ENCODE measurements around the gene CR2. TPM values are rescaled to one million over a fixed set of nuclear protein-coding genes. Genes with fewer than 3 reads are reported as not detected.

The CR2 gene
- total and polyA plus RNA-seq, 8 donors: 0.08 to 0.95 (median 0.28) TPM

DNA sequence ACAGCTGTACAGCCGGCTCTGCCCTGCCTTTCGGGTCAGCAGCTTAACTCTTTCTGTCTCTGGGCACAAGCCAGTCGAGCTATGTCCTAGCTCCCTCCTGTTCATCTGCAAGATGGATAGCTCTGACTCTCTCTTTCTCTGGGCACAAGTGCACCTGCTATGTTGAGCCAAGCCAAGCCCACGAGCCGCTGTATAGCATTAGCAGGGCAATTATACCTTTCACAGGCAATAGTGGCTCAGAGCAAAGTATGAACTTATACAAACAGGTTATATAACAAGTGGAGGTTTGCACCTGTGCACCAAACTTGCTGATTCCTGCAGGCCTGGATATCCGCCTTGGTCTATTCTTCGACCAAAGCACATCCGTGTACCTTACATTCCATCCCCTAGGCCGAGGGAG is 33.0 kb upstream of the CR2 start:
- H3K9me3 ChIP-seq: no peaks in the 10 kb centered on the region
- H3K36me3 ChIP-seq: no peaks in the 10 kb centered on the region
- H3K27ac ChIP-seq: no peak overlapping the region
- ATAC-seq: no peak
- intact Hi-C loops (cut with DNase I): no loop called here
- H3K4me3 ChIP-seq: no peak overlapping the region
- peaks cover 0 to 31% of the 10 kb centered on the region in 2 donors for H3K4me1 ChIP-seq
- TF ChIP-seq, protein P1, sequence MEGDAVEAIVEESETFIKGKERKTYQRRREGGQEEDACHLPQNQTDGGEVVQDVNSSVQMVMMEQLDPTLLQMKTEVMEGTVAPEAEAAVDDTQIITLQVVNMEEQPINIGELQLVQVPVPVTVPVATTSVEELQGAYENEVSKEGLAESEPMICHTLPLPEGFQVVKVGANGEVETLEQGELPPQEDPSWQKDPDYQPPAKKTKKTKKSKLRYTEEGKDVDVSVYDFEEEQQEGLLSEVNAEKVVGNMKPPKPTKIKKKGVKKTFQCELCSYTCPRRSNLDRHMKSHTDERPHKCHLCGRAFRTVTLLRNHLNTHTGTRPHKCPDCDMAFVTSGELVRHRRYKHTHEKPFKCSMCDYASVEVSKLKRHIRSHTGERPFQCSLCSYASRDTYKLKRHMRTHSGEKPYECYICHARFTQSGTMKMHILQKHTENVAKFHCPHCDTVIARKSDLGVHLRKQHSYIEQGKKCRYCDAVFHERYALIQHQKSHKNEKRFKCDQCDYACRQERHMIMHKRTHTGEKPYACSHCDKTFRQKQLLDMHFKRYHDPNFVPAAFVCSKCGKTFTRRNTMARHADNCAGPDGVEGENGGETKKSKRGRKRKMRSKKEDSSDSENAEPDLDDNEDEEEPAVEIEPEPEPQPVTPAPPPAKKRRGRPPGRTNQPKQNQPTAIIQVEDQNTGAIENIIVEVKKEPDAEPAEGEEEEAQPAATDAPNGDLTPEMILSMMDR (IDR thresholded peaks at IDR 0.05): no peak
- no peak for DNase-seq
- peaks cover 0 to 19% of the 10 kb centered on the region in 2 donors for H3K27me3 ChIP-seq

DNA sequence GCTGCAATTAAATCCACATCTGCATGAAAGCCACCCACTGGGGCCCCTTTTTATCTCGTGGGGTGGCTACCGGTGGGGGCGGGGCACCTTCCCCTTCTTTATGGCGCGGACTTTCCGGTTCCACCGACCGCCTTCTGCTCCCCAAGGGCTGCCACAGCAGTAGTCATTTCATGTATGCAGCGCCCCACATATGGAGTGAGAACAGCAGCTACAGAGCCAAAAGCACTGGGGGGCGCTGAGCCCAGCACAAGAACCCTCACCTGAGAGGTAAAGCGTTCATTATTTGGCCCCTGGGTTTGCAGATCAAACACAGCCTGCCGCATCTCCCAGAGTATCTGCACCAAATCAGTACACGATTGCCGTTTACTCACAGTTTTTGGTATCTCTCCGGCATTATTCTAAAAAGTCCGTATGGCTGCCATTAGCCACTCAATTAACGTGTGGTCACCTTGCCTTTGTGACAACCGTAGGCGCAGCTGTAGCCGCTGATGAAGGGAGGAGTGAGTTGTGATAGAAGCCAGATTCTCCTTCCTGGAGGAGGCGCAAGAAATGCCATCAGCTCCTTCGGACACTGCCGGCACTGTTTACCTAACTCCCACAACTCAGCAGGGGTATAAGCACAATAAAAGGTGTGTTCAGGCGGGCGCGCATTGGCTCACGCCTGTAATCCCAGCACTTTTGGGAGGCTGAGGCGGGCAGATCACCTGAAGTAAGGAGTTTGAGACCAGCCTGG is 30.4 kb upstream of the CR2 start:
- DNase-seq (no peak), ATAC-seq (no peak)
- Histone ChIP-seq H3K4me3 (no peak overlapping the region), H3K27me3 (peaks cover 0 to 19% of the 10 kb centered on the region in 2 donors), H3K4me1 (peaks cover 0 to 4% of the 10 kb centered on the region in 2 donors), H3K9me3 (no peaks in the 10 kb centered on the region), H3K27ac (no peak overlapping the region), H3K36me3 (no peaks in the 10 kb centered on the region)
- TF ChIP-seq, protein P1 (IDR thresholded peaks at IDR 0.05): no peak
- intact Hi-C loops (cut with DNase I): no loop called here

DNA sequence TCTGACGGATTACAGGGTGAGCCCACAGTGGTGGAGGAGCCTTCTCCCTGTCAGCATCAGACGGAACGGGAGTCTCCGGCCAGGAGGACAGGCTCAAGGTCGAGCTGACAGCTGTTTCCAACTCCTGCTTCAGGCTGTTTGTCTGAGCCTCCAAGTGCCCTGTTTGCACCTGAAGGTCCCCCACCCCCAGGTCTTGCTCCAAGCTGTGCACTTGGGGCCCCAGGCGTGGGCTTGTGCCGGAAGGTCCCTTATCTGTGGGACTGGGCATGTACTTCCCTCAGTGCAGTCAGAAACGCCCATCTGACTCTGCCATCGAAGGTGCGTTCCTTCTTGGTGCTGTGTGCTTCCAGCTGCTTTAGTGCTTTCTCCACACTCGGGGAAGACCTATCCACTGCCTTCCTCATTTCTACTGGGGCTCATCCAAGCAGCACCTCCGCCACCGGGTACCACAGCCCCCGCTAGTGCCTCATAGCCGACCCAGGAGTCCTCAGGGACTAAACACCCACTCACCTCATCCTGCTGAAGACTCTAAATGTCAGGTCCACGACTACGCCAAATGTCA is 29.5 kb upstream of the CR2 start:
- Histone ChIP-seq H3K36me3 (no peaks in the 10 kb centered on the region), H3K4me1 (no peaks in the 10 kb centered on the region), H3K9me3 (no peaks in the 10 kb centered on the region), H3K27ac (no peak overlapping the region), H3K4me3 (no peak overlapping the region), H3K27me3 (peaks cover 0 to 19% of the 10 kb centered on the region in 2 donors)
- ATAC-seq: no peak
- TF ChIP-seq, protein P1 (IDR thresholded peaks at IDR 0.05): no peak
- DNase-seq: no peak
- intact Hi-C loops (cut with DNase I): no loop called here

DNA sequence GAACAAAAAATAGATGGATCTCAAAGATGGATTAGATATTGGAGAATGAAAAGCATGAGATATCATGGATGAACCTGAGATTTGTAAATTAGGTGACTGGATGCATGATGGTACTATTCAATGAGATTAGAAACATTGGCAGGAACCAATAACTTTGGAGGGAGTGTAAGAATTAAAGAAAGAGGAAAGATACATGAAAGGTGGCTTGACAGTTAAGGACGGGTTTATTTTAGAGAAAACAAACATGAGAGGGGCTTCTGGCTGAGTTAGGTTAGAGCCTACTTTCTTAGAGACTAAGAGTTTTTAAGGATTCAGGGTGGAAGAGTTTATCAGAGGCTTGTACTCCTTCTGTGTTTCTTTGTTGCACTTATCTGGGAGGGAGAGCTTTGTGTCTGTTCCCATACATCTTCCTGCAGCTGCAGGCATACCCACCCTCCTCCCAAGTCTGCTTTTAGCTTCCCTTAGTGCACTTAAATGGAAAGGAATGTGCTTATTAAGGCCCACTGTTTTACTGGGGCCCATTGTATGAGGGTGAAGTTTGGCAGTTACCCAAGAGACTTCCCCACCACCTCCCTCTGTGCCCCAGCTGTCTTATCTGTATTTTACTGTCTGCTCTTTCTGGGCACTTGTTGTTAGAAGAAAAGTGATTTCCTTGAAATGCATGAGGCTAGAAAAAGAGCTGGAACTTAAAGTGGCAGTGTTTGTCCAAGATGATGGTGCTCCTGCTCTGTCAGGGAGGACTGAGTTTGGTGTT is 26.1 kb upstream of the CR2 start:
- H3K27ac ChIP-seq: no peak overlapping the region
- H3K4me1 ChIP-seq: no peaks in the 10 kb centered on the region
- DNase-seq (no peak), ATAC-seq (no peak)
- no peaks in the 10 kb centered on the region for H3K9me3 ChIP-seq
- peaks cover 0 to 19% of the 10 kb centered on the region in 2 donors for H3K27me3 ChIP-seq
- no peak overlapping the region for H3K4me3 ChIP-seq
- intact Hi-C loops (cut with DNase I): no loop called here
- TF ChIP-seq, protein P1 (IDR thresholded peaks at IDR 0.05): no peak
- H3K36me3 ChIP-seq: no peaks in the 10 kb centered on the region

DNA sequence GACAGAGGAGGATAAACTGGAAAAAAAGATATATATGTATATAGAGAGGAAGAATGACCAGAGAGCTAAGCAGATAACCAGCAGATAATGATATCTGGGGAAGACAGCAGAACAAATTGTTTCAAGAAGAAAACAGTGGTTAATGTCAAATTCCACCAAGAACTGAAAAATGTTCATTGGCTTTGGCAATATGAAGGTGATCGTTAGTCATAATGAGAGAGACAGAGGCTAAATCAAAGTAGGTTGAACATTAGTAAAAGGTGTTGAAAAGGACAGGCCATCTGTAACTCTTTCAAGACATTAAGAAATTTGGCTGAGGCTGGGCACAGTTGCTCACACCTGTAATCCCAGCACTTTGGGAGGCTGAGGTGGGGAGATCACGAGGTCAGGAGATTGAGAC is 25.3 kb upstream of the CR2 start:
- Histone ChIP-seq H3K9me3 (no peaks in the 10 kb centered on the region), H3K4me3 (no peak overlapping the region), H3K27ac (no peak overlapping the region), H3K4me1 (no peaks in the 10 kb centered on the region), H3K36me3 (no peaks in the 10 kb centered on the region), H3K27me3 (peaks cover 0 to 11% of the 10 kb centered on the region in 2 donors)
- DNase-seq (no peak), ATAC-seq (no peak)
- TF ChIP-seq, protein P1 (IDR thresholded peaks at IDR 0.05): no peak
- intact Hi-C loops (cut with DNase I): no loop called here

Data from left lung (tissue), 10 donors.